GM23338 (cell line): ENCODE data around the gene TPST2. TPM values are rescaled to one million over a fixed set of nuclear protein-coding genes. Genes with fewer than 3 reads are reported as not detected.

Source experiments
- ATAC-seq: fragments of 200-7000 bp; cut with Tn5 transposase; 3 replicates; pipeline ENCODE4 v1.9.1; 2020
- DNase-seq: peaks from one replicate; pipeline ENCODE4 v3.0.0-alpha.2; 2015; ENCODE audit warnings: low spot score
- H2AFZ ChIP-seq: fragments of 200-600 bp; sonication (generic); 2 replicates; pipeline ENCODE4 v1.8.0; 2016; ENCODE audit warnings: antibody characterized with exemption, mild to moderate bottlenecking, moderate library complexity
- H3F3A ChIP-seq: fragments of 200-600 bp; sonication (generic); replicated peaks from 2 replicates; pipeline ENCODE4 v1.8.0; 2017; ENCODE audit warnings: antibody characterized with exemption, mixed run types, low read depth
- H3K27ac ChIP-seq: fragments of 200-600 bp; sonication (generic); 2 replicates; pipeline ENCODE4 v1.6.1; 2016; ENCODE audit warnings: low read depth
- H3K27me3 ChIP-seq: fragments of 200-600 bp; sonication (generic); 2 replicates; pipeline ENCODE4 v1.8.0; 2016; ENCODE audit warnings: mild to moderate bottlenecking, mixed run types, moderate library complexity; ENCODE audit not compliant: insufficient read depth
- H3K36me3 ChIP-seq: fragments of 200-600 bp; sonication (generic); 2 replicates; pipeline ENCODE4 v1.8.0; 2016; ENCODE audit warnings: mild to moderate bottlenecking; ENCODE audit not compliant: insufficient read depth
- H3K4me1 ChIP-seq: fragments of 200-600 bp; sonication (generic); 2 replicates; pipeline ENCODE4 v1.8.0; 2016; ENCODE audit warnings: mild to moderate bottlenecking, moderate library complexity; ENCODE audit not compliant: insufficient read depth
- H3K4me2 ChIP-seq: fragments of 200-600 bp; sonication (generic); 2 replicates; pipeline ENCODE4 v1.7.1; 2017; ENCODE audit warnings: mixed run types
- H3K4me3 ChIP-seq: fragments of 200-600 bp; sonication (generic); 2 replicates; pipeline ENCODE4 v1.6.1; 2016; ENCODE audit warnings: mixed run types
- H3K79me2 ChIP-seq: fragments of 200-600 bp; sonication (generic); replicated peaks from 2 replicates; pipeline ENCODE4 v1.8.0; 2017; ENCODE audit warnings: mild to moderate bottlenecking; ENCODE audit not compliant: insufficient read depth
- H3K9me2 ChIP-seq: fragments of 200-600 bp; sonication (generic); 2 replicates; pipeline ENCODE4 v1.8.0; 2017; ENCODE audit not compliant: insufficient read depth
- H4K20me1 ChIP-seq: fragments of 200-600 bp; sonication (generic); replicated peaks from 2 replicates; pipeline ENCODE4 v1.8.0; 2017; ENCODE audit warnings: mild to moderate bottlenecking; ENCODE audit not compliant: insufficient read depth
- H3K27ac Mint-ChIP-seq: 2 replicates; pipeline ENCODE4 v1.8.0; 2020; ENCODE audit warnings: inconsistent platforms, mild to moderate bottlenecking, moderate library complexity, mixed read lengths
- H3K27me3 Mint-ChIP-seq: 3 replicates; pipeline ENCODE4 v1.8.0; 2022; ENCODE audit warnings: low read depth, mild to moderate bottlenecking, moderate library complexity, mixed read lengths, inconsistent platforms; ENCODE audit not compliant: insufficient read depth, poor library complexity
- H3K36me3 Mint-ChIP-seq: 3 replicates; pipeline ENCODE4 v1.8.0; 2021; ENCODE audit warnings: low read depth, mild to moderate bottlenecking, inconsistent platforms, moderate library complexity, mixed read lengths
- H3K4me1 Mint-ChIP-seq: 3 replicates; pipeline ENCODE4 v1.8.0; 2020; ENCODE audit warnings: mild to moderate bottlenecking, inconsistent platforms, mixed read lengths
- H3K4me3 Mint-ChIP-seq: 3 replicates; pipeline ENCODE4 v1.8.0; 2021; ENCODE audit warnings: moderate library complexity, mild to moderate bottlenecking, inconsistent platforms, mixed read lengths
- H3K9me3 Mint-ChIP-seq: 3 replicates; pipeline ENCODE4 v1.8.0; 2020; ENCODE audit warnings: moderate library complexity, mild to moderate bottlenecking, inconsistent platforms, mixed read lengths
- ETS1 ChIP-seq: IDR thresholded peaks from 2 replicates; pipeline ENCODE4 v1.6.1; 2016; ENCODE audit warnings: antibody characterized with exemption
- NANOG ChIP-seq: IDR thresholded peaks from 2 replicates; pipeline ENCODE4 v1.6.1; 2016; ENCODE audit warnings: antibody characterized with exemption, borderline replicate concordance
- POLR2AphosphoS5 ChIP-seq: IDR thresholded peaks from 2 replicates; pipeline ENCODE4 v1.6.1; 2016; ENCODE audit warnings: antibody characterized with exemption, low read depth
- ZNF462 ChIP-seq: fragments of 250-450 bp; sonication (Bioruptor Pico); IDR thresholded peaks from 2 replicates; pipeline ENCODE4 v1.5.0; 2020; ENCODE audit warnings: mild to moderate bottlenecking, moderate library complexity
- polyA plus RNA-seq: library from polyadenylated mRNA; unstranded; fragments of >200 nt; fragmentation: Nextera tagmentation; extraction: Ambion mirVana; gene quantifications from 2 replicates; pipeline ENCODE4 v1.2.1, GENCODE V29; 2016
- total RNA-seq: library from RNA; depleted of rRNA; stranded (reverse); fragments of >200 nt; shearing (Covaris generic); gene quantifications from 2 replicates; pipeline ENCODE4 v1.2.3, GENCODE V29; 2014

The TPST2 gene
- total and polyA plus RNA-seq, 2 experiments from 2014 or later = 37.9 to 127 TPM

GRCh38 chr22:26480611-26480932 lies 109.4 kb downstream of the TPST2 start:
- Histone ChIP-seq H3K27me3 (no peaks in the 10 kb centered on the region), H3F3A (peaks cover 17% of the 10 kb centered on the region), H3K4me3 (no peak overlapping the region), H4K20me1 (peaks cover 10% of the 10 kb centered on the region), H3K4me2 (0 out of 2 replicates have a peak overlapping the region, but pooled peaks have one; percentile 52), H3K79me2 (peaks cover 61% of the 10 kb centered on the region), H3K9me2 (no peaks in the 10 kb centered on the region), H2AFZ (no peak overlapping the region), H3K4me1 (peaks cover 27% of the 10 kb centered on the region), H3K36me3 (peaks cover 22% of the 10 kb centered on the region), H3K27ac (no peak overlapping the region)
- Mint-ChIP-seq H3K36me3 (peaks cover 33% of the 10 kb centered on the region), H3K27me3 (peaks cover 2% of the 10 kb centered on the region), H3K4me3 (no peak overlapping the region), H3K9me3 (0 out of 3 replicates have a peak, but pooled peaks cover 2% of the 10 kb centered on the region), H3K27ac (0 out of 2 replicates have a peak overlapping the region, but pooled peaks have one; percentile 10), H3K4me1 (peaks cover 41% of the 10 kb centered on the region)
- ATAC-seq = no peak
- no peak for DNase-seq
- TF ChIP-seq NANOG (no peak), POLR2AphosphoS5 (no peak), ETS1 (no peak), ZNF462 (CRISPR knock-in tag) (no peak)
